Heart right ventricle (tissue), 16 donors: ENCODE results near the gene LHB. TPM values are rescaled to one million over a fixed set of nuclear protein-coding genes. Genes with fewer than 3 reads are reported as not detected.
A peak's percentile ranks its signal among the peaks of the same experiment; 100 is the strongest.

ENCODE experiments used
- ATAC-seq, 8 donors: fragments of 200-7000 bp; cut with Tn5 transposase; one replicate each; pipeline ENCODE4 v1.9.1; 2020; ENCODE audit warnings: mild to moderate bottlenecking in 8 of 8, moderate library complexity in 8 of 8, moderate number of reproducible peaks in 1 of 8
- DNase-seq, 2 donors: peaks; one replicate each; pipeline ENCODE4 v3.0.0-alpha.2; 2020
- H3K27ac ChIP-seq, 10 donors: fragments of 200-600 bp; sonication (generic) in 2 of 10; one replicate each; pipeline versions ENCODE4 v1.5.0 to v1.8.0; 2020 to 2022; ENCODE audit warnings: mild to moderate bottlenecking in 3 of 10
- H3K27me3 ChIP-seq, 7 donors: fragments of 200-600 bp; one replicate each; pipeline ENCODE4 v1.8.0; 2021 to 2022; ENCODE audit warnings: mild to moderate bottlenecking in 2 of 7
- H3K36me3 ChIP-seq, 9 donors: fragments of 200-600 bp; sonication (generic) in 1 of 9; one replicate each; pipeline versions ENCODE4 v1.5.0 to v1.8.0; 2020 to 2022; ENCODE audit warnings: mild to moderate bottlenecking in 2 of 9
- H3K4me1 ChIP-seq, 9 donors: fragments of 200-600 bp; sonication (generic) in 1 of 9; one replicate each; pipeline versions ENCODE4 v1.5.0 to v1.8.0; 2020 to 2022; ENCODE audit warnings: mild to moderate bottlenecking in 4 of 9
- H3K4me3 ChIP-seq, 10 donors: fragments of 200-600 bp; sonication (generic) in 2 of 10; one replicate each; pipeline versions ENCODE4 v1.5.0 to v1.8.0; 2020 to 2022; ENCODE audit warnings: mild to moderate bottlenecking in 7 of 10, moderate library complexity in 2 of 10
- H3K9me3 ChIP-seq, 11 donors: fragments of 200-600 bp in 10 of 11; sonication (generic) in 2 of 11; one replicate each; pipeline versions ENCODE4 v1.5.0 to v1.8.0; 2013 to 2022; ENCODE audit warnings: mild to moderate bottlenecking in 2 of 11, control low read depth in 1 of 11, moderate library complexity in 1 of 11
- WGBS, 2 donors: extraction: QIAGEN DNeasy Blood & Tissue Kit; methylation state at CpG; one replicate each; pipeline ENCODE4 v1.1.7; 2013; ENCODE audit warnings: inconsistent platforms in 1 of 2; 5-methylcytosine and 5-hydroxymethylcytosine counted together
- intact Hi-C, 10 donors: fragments of 100-400 bp; cut with DNase I; formaldehyde crosslinking; loops; one replicate each; pipeline versions ENCODE4 v1.11.1 to v1.14.2; 2022
- polyA plus RNA-seq, 2 donors: library from polyadenylated mRNA; stranded (reverse); fragments of 200-250 nt; gene quantifications; one replicate each; pipeline ENCODE4 v1.2.3, GENCODE V29; 2013
- total RNA-seq, 10 donors: library from RNA; stranded (reverse); fragmentation: NEBNext Ultra II Directional in 3 of 10; extraction: Animal tissue kit (Norgen Biotek cat#: 25700) in 3 of 10; gene quantifications; one replicate each; pipeline versions ENCODE4 v1.2.1 to v1.2.4, GENCODE V29; 2021 to 2023
- TF ChIP-seq, protein P1 (sequence below), 9 donors: fragments of 200-600 bp; sonication (generic) in 2 of 9; IDR thresholded peaks; one replicate each; pipeline versions ENCODE4 v1.5.0 to v1.8.0; 2021 to 2022; ENCODE audit warnings: antibody characterized with exemption in 9 of 9, mild to moderate bottlenecking in 5 of 9, moderate library complexity in 1 of 9
- donor health status: Arrhythmogenic right ventricular cardiomyopathy.
- donor health status: ischemic (EF 13 %, LVEDD 7.1; RV severe dilation, severe dysfunction).
- donor health status: healthy with polysubstance abuse.
- donor health status: DM: no; HTN: yes; CAD: no.
- donor health status: DM: no; HTN: no; CAD: no.
- donor health status: ischemic (EF 25% LVEDD 6.9; RV normal size, moderate dysfunction).
- donor health status: ischemic (EF 25% LVEDD 5.7; RV mildly dilated, moderate dysfunction).
- donor health status: healthy.
- donor health status: DM: yes; HTN: yes; CAD: no.
- donor health status: Ischemic cardiomyopathy.
- donor health status: ischemic (EF 35%, LVEDD 5.7; RV mildly dilated, moderate dysfunction).
- donor health status: nonischemic (EF 11% LVEDD 7.7; RV severe dilation, severe dysfunction).
- donor health status: DM: yes; HTN: yes; CAD: no.
- donor health status: PGD.
- donor health status: ischemic (EF 29% LVEDD 5.4; RV normal size, mild dysfunction).
- donor health status: nonischemic (EF 23%, LVEDD 6.1; RV moderate dilation, normal function).

Gene LHB
- total and polyA plus RNA-seq, 12 donors: not detected

GRCh38 chr19:49006905-49007304 lies 10.0 kb downstream of the LHB start:
- ATAC-seq (no peak), DNase-seq (no peak)
- no peaks in the 10 kb centered on the region for H3K9me3 ChIP-seq
- TF ChIP-seq, protein P1, sequence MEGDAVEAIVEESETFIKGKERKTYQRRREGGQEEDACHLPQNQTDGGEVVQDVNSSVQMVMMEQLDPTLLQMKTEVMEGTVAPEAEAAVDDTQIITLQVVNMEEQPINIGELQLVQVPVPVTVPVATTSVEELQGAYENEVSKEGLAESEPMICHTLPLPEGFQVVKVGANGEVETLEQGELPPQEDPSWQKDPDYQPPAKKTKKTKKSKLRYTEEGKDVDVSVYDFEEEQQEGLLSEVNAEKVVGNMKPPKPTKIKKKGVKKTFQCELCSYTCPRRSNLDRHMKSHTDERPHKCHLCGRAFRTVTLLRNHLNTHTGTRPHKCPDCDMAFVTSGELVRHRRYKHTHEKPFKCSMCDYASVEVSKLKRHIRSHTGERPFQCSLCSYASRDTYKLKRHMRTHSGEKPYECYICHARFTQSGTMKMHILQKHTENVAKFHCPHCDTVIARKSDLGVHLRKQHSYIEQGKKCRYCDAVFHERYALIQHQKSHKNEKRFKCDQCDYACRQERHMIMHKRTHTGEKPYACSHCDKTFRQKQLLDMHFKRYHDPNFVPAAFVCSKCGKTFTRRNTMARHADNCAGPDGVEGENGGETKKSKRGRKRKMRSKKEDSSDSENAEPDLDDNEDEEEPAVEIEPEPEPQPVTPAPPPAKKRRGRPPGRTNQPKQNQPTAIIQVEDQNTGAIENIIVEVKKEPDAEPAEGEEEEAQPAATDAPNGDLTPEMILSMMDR (IDR thresholded peaks at IDR 0.05): no peak
- WGBS, 2 donors: 96 to 97% methylated on average over 22 of the region's 22 CpGs
- no peaks in the 10 kb centered on the region for H3K4me1 ChIP-seq
- intact Hi-C loops: no loop called here
- no peak overlapping the region for H3K4me3 ChIP-seq
- no peaks in the 10 kb centered on the region for H3K27me3 ChIP-seq
- peaks cover 0 to 98% (median 52%) of the 10 kb centered on the region in 9 donors for H3K36me3 ChIP-seq
- no peak overlapping the region for H3K27ac ChIP-seq

- ATAC-seq (no peak), DNase-seq (no peak)
- Histone ChIP-seq H3K4me1 (no peaks in the 10 kb centered on the region), H3K9me3 (no peaks in the 10 kb centered on the region), H3K27me3 (no peaks in the 10 kb centered on the region), H3K4me3 (no peak overlapping the region), H3K27ac (no peak overlapping the region), H3K36me3 (peaks cover 0 to 93% (median 46%) of the 10 kb centered on the region in 9 donors)
- 95 to 97% methylated on average over 7 of the region's 7 CpGs for WGBS, 2 donors
- TF ChIP-seq, protein P1 (IDR thresholded peaks at IDR 0.05): no peak
- intact Hi-C loops: no loop called here
Measured at GRCh38 chr19:49004964-49005614, 11.8 kb downstream of the LHB start.

DNA sequence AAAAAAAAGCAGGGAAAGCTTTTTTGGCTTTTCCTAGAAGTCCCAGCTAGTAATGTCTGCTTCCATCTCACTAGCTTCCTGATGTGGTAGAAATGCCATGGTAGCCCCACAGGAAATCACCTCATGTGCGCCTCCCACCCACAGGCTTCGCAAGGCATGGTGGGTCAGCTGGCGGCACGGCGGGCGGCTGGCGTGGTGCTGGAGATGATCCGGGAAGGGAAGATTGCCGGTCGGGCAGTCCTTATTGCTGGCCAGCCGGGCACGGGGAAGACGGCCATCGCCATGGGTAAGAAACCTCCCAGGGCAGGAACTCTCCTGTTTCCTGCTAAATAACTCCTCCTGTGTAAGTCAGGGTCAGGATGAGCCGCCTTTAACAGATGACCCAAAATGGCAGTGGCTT lies 12.8 kb downstream of the LHB start:
- ATAC-seq: no peak

DNA sequence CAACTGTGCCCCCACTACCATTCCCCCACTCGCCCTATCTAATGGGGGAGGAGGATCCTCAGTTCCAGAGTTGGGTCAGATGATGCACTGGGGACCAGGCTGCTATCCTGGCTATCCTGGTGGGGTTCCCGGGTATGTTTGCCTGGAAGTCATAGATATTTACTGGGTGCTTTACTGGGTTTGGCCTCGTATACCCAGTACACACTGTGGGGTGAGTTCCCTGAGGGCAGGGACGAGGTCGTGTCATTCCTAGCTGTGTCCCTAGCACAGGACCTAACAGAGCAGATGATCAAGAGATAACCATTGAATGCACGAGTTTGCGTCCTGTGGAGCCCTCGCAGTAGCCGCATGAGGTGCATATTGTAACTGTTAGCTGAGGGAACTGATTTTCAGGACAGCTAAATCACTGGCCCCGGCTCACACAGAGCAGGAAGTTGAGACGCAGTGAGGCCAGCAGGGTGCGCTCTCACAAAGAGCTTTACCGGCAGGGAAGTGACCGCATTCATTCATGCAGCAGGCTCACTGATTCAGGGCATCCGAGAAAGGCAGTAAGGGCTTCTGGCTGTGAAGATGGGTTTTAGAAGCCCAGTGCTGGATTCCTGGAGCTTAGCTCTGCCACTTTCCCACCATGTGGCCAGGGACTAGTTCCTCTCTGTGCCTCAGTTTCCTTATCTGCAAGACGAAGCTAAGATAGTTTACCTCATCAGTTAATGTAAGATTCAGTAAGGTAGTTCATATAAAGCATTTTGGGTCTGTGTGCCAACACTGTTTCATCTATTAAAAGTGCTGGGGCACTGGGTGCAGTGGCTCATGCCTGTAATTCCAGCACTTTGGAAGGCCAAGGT lies 17.2 kb downstream of the LHB start:
- intact Hi-C loops: loop anchor here in 5 of 10 donors (10.0 kb wide), 4 partner anchors 75 to 215 kb away; partner anchors contain the start of genes KCNA7 (in 2 of the 5), HRC (in 1 of the 5) and TRPM4 (in 1 of the 5)

More for the DNA sequence above, 12.8 kb downstream of the LHB start:
- no peaks in the 10 kb centered on the region for H3K27me3 ChIP-seq
- H3K4me3 ChIP-seq: no peak overlapping the region
- TF ChIP-seq, protein P1 (IDR thresholded peaks at IDR 0.05): no peak
- peaks cover 0 to 86% (median 38%) of the 10 kb centered on the region in 9 donors for H3K36me3 ChIP-seq
- no peak overlapping the region for H3K27ac ChIP-seq
- intact Hi-C loops: no loop called here
- DNase-seq: no peak
- no peaks in the 10 kb centered on the region for H3K4me1 ChIP-seq
- no peaks in the 10 kb centered on the region for H3K9me3 ChIP-seq
- 96 to 98% methylated on average over 15 of the region's 15 CpGs for WGBS, 2 donors

More for the DNA sequence above, 17.2 kb downstream of the LHB start:
- TF ChIP-seq, protein P1 (IDR thresholded peaks at IDR 0.05): peak; percentile 23 to 74 (median 61)
- H3K4me1 ChIP-seq: peaks cover 0 to 6% (median 5%) of the 10 kb centered on the region in 9 donors
- no peak overlapping the region for H3K27ac ChIP-seq
- H3K27me3 ChIP-seq: no peaks in the 10 kb centered on the region
- DNase-seq: peak in 1 of 2 donors; percentile 52
- no peak overlapping the region for H3K4me3 ChIP-seq
- WGBS, 2 donors: 60 to 61% methylated on average over 16 of the region's 16 CpGs
- no peaks in the 10 kb centered on the region for H3K9me3 ChIP-seq
- ATAC-seq: peak in 6 of 8 donors; percentile 27 to 71 (median 58)
- peaks cover 0 to 44% (median 15%) of the 10 kb centered on the region in 9 donors for H3K36me3 ChIP-seq
